Trophoblast cell (in vitro differentiated cells and primary cell): ENCODE results near the gene UNC80.

ENCODE experiments used
- DNase-seq, 2 donors: peaks; one replicate each; pipeline ENCODE4 v3.0.0-alpha.2; 2016
- H2AFZ ChIP-seq: 2 replicates; pipeline ENCODE4 v1.6.1; 2013; ENCODE audit warnings: low read length, moderate library complexity, mild to moderate bottlenecking; ENCODE audit not compliant: insufficient read depth, poor library complexity
- H2AK5ac ChIP-seq: 2 replicates; pipeline ENCODE4 v1.6.1; 2013; ENCODE audit warnings: mild to moderate bottlenecking, low read length
- H2BK120ac ChIP-seq: 2 replicates; pipeline ENCODE4 v1.6.1; 2013; ENCODE audit warnings: low read length, mild to moderate bottlenecking, moderate library complexity; ENCODE audit not compliant: insufficient read depth, poor library complexity
- H2BK12ac ChIP-seq: 2 replicates; pipeline ENCODE4 v1.6.1; 2013; ENCODE audit warnings: mild to moderate bottlenecking, low read length, moderate library complexity
- H2BK5ac ChIP-seq: 2 replicates; pipeline ENCODE4 v1.6.1; 2013; ENCODE audit warnings: low read length, low read depth, moderate library complexity, mild to moderate bottlenecking; ENCODE audit not compliant: poor library complexity
- H3K14ac ChIP-seq: 2 replicates; pipeline ENCODE4 v1.6.1; 2013; ENCODE audit warnings: mild to moderate bottlenecking, low read length
- H3K18ac ChIP-seq: 2 replicates; pipeline ENCODE4 v1.6.1; 2013; ENCODE audit warnings: mild to moderate bottlenecking, low read length
- H3K23ac ChIP-seq: 2 replicates; pipeline ENCODE4 v1.6.1; 2013; ENCODE audit warnings: low read length
- H3K27ac ChIP-seq: 2 replicates; pipeline ENCODE4 v1.5.1; 2013; ENCODE audit warnings: low read depth, mild to moderate bottlenecking, inconsistent platforms, low read length, moderate library complexity
- H3K27me3 ChIP-seq: 2 replicates; pipeline ENCODE4 v1.6.1; 2013; ENCODE audit warnings: inconsistent platforms, mild to moderate bottlenecking, low read length, moderate library complexity; ENCODE audit not compliant: insufficient read depth
- H3K36me3 ChIP-seq, 2 experiments: 1 replicate in 1 of 2; 2 replicates in 1 of 2; pipeline ENCODE4 v1.6.1; 2013; ENCODE audit warnings: low read length in 2 of 2, mild to moderate bottlenecking in 2 of 2, moderate library complexity in 1 of 2; ENCODE audit not compliant: insufficient read depth in 2 of 2, control insufficient read depth in 1 of 2
- H3K4ac ChIP-seq: 2 replicates; pipeline ENCODE4 v1.6.1; 2013; ENCODE audit warnings: low read depth, mild to moderate bottlenecking, low read length, moderate library complexity
- H3K4me1 ChIP-seq, 2 experiments: 1 replicate in 1 of 2; 2 replicates in 1 of 2; pipeline ENCODE4 v1.6.1; 2013; ENCODE audit warnings: low read length in 2 of 2, mild to moderate bottlenecking in 2 of 2, moderate library complexity in 1 of 2; ENCODE audit not compliant: insufficient read depth in 2 of 2, control insufficient read depth in 1 of 2
- H3K4me2 ChIP-seq: 2 replicates; pipeline ENCODE4 v1.6.1; 2013; ENCODE audit warnings: inconsistent platforms, mild to moderate bottlenecking, low read length, moderate library complexity
- H3K4me3 ChIP-seq: 2 replicates; pipeline ENCODE4 v1.5.1; 2013; ENCODE audit warnings: mild to moderate bottlenecking, low read depth, low read length, inconsistent platforms
- H3K79me1 ChIP-seq: one replicate; pipeline ENCODE4 v1.6.1; 2013; ENCODE audit warnings: low read length
- H3K79me2 ChIP-seq: 2 replicates; pipeline ENCODE4 v1.6.1; 2013; ENCODE audit warnings: low read length, mild to moderate bottlenecking; ENCODE audit not compliant: control insufficient read depth, insufficient read depth, poor library complexity
- H3K9ac ChIP-seq: 2 replicates; pipeline ENCODE4 v1.6.1; 2013; ENCODE audit warnings: mild to moderate bottlenecking, low read length
- H3K9me3 ChIP-seq: 2 replicates; pipeline ENCODE4 v1.6.1; 2013; ENCODE audit warnings: low read depth, mild to moderate bottlenecking, control low read depth, inconsistent platforms, low read length; ENCODE audit not compliant: insufficient read depth
- H4K12ac ChIP-seq: 2 replicates; pipeline ENCODE4 v1.6.1; 2013; ENCODE audit warnings: low read depth, mild to moderate bottlenecking, low read length, moderate library complexity
- H4K8ac ChIP-seq: 2 replicates; pipeline ENCODE4 v1.6.1; 2013; ENCODE audit warnings: low read depth, mild to moderate bottlenecking, low read length, moderate library complexity
- H4K91ac ChIP-seq: one replicate; pipeline ENCODE4 v1.6.1; 2013; ENCODE audit warnings: low read depth, mild to moderate bottlenecking, low read length, moderate library complexity
- WGBS: extraction: QIAGEN DNeasy Blood & Tissue Kit; methylation state at CpG from one replicate; pipeline ENCODE4 v1.1.7; 2013; ENCODE audit warnings: missing lambda C conversion rate; ENCODE audit not compliant: insufficient read length, insufficient coverage; ENCODE audit errors: extremely low coverage; 5-methylcytosine and 5-hydroxymethylcytosine counted together

Gene UNC80

DNA sequence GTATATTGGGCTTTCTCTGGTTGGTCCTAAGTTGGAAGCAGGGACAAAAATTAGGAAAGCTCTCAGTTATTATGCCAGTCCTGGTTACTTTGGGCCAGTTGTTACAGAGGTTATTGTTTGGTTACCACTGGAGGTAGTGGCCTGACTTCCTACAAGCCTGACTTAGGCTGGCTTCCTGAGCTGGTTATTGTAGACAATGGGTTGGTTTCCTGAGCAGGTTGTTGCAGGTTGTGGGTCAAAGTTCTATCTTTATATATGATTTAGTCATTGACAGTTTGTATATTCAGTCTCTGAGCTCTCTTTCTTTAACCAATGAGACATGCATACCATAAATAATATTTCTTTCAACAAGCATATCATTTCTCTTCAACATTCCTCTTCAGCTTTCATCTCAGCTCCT, 172.1 kb downstream of the UNC80 start:
- no peak overlapping the region for H3K4me2 ChIP-seq
- no peak overlapping the region for H3K23ac ChIP-seq
- H3K4me1 ChIP-seq: no peaks in the 10 kb centered on the region
- H2BK5ac ChIP-seq: no peak overlapping the region
- H2BK120ac ChIP-seq: no peak overlapping the region
- no peak overlapping the region for H2AFZ ChIP-seq
- DNase-seq: no peak
- H3K18ac ChIP-seq: no peak overlapping the region
- H3K27ac ChIP-seq: no peak overlapping the region
- H3K36me3 ChIP-seq: no peaks in the 10 kb centered on the region
- no peak overlapping the region for H2BK12ac ChIP-seq
- no peaks in the 10 kb centered on the region for H3K79me1 ChIP-seq
- no peak overlapping the region for H2AK5ac ChIP-seq
- H4K91ac ChIP-seq: no peak overlapping the region
- no peaks in the 10 kb centered on the region for H3K9me3 ChIP-seq
- H3K4me3 ChIP-seq: no peak overlapping the region
- no peaks in the 10 kb centered on the region for H3K27me3 ChIP-seq
- no peak overlapping the region for H4K8ac ChIP-seq
- H3K14ac ChIP-seq: no peak overlapping the region
- no peak overlapping the region for H3K9ac ChIP-seq
- H4K12ac ChIP-seq: no peak overlapping the region
- H3K4ac ChIP-seq: no peak overlapping the region
- H3K79me2 ChIP-seq: no peaks in the 10 kb centered on the region

DNA sequence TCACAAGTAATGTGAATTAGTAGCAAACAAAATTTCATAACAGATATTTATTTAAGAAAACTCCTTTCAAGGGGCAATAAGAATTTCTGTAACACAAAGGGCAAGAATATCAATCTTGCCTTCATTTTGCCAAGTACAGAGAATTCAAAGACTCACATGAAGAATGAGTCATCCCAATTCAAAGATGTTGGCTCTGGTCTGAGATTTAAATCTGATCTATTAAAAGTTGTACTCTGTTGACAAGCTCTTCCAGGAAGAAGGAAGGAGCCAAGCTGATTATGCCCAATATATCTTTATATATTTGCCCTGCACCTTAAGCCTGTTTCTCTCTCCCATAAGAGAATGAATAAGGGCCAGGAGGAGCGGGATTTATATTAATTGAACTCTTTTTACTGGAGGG, 174.9 kb downstream of the UNC80 start:
- WGBS: no CpG with 5 or more reads among the region's 1 CpG
- Histone ChIP-seq H2AFZ (no peak overlapping the region), H3K18ac (no peak overlapping the region), H4K12ac (no peak overlapping the region), H3K4me1 (no peaks in the 10 kb centered on the region), H3K9ac (no peak overlapping the region), H2AK5ac (no peak overlapping the region), H3K4ac (no peak overlapping the region), H4K91ac (no peak overlapping the region), H3K27ac (no peak overlapping the region), H3K14ac (no peak overlapping the region), H4K8ac (no peak overlapping the region), H2BK5ac (no peak overlapping the region), H2BK120ac (no peak overlapping the region), H3K27me3 (no peaks in the 10 kb centered on the region), H3K36me3 (no peaks in the 10 kb centered on the region), H3K23ac (no peak overlapping the region), H2BK12ac (no peak overlapping the region), H3K79me2 (no peaks in the 10 kb centered on the region), H3K79me1 (no peaks in the 10 kb centered on the region), H3K9me3 (no peaks in the 10 kb centered on the region), H3K4me2 (no peak overlapping the region), H3K4me3 (no peak overlapping the region)
- no peak for DNase-seq

DNA sequence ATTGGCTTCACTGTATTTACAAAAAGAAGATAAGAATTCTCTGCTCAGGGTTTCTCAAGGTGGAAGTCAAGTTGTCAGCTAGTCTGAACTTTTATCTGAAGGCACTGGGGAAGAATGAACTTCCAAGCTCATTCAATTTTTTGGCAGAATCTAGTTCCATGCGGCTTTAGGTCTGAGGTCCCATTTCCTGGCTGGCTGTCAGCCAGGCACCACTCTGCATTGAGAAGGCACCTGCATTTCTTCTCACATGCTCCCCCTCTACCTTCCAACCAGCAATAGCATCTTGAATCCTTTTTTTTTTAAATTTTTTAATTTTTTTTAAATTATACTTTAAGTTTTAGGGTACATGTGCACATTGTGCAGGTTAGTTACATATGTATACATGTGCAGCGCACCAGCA, 184.6 kb downstream of the UNC80 start:
- Histone ChIP-seq H2AFZ (no peak overlapping the region), H4K91ac (no peak overlapping the region), H3K18ac (no peak overlapping the region), H2BK5ac (no peak overlapping the region), H3K79me1 (no peaks in the 10 kb centered on the region), H3K14ac (no peak overlapping the region), H2BK120ac (no peak overlapping the region), H3K4ac (no peak overlapping the region), H3K27ac (no peak overlapping the region), H4K8ac (no peak overlapping the region), H3K9ac (no peak overlapping the region), H3K27me3 (no peaks in the 10 kb centered on the region), H3K9me3 (no peaks in the 10 kb centered on the region), H2BK12ac (no peak overlapping the region), H3K36me3 (no peaks in the 10 kb centered on the region), H4K12ac (no peak overlapping the region), H2AK5ac (no peak overlapping the region), H3K4me2 (no peak overlapping the region), H3K4me3 (no peak overlapping the region), H3K23ac (no peak overlapping the region), H3K79me2 (no peaks in the 10 kb centered on the region), H3K4me1 (peaks cover 0 to 3% of the 10 kb centered on the region in 2 experiments)
- WGBS: no CpG with 5 or more reads among the region's 2 CpGs
- DNase-seq: no peak

DNA sequence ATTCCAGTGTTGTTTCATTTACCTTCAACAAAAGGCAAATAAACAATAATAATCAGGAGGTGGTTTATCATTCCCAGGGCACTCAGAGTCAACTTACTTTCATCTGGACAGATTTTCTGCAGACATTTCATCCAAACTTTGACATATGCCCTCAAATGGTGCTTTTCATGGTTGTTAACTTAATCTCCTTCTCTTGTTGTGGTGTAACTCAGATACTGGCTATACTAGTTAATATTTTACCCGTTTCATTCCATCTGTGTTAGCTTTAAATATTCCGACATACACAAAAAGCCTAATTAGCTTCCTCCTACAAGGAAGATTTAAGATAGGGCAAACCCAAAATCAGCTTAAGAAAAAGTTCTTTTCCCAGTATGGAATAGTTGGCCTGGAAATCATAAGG, 186.4 kb downstream of the UNC80 start:
- Histone ChIP-seq H4K12ac (no peak overlapping the region), H3K18ac (no peak overlapping the region), H2BK5ac (no peak overlapping the region), H2AFZ (no peak overlapping the region), H3K27ac (no peak overlapping the region), H3K4me2 (no peak overlapping the region), H3K79me2 (no peaks in the 10 kb centered on the region), H4K8ac (no peak overlapping the region), H3K27me3 (no peaks in the 10 kb centered on the region), H3K23ac (no peak overlapping the region), H2BK120ac (no peak overlapping the region), H3K9me3 (no peaks in the 10 kb centered on the region), H2BK12ac (no peak overlapping the region), H3K9ac (no peak overlapping the region), H3K36me3 (no peaks in the 10 kb centered on the region), H3K4me1 (peaks cover 0 to 3% of the 10 kb centered on the region in 2 experiments), H3K79me1 (no peaks in the 10 kb centered on the region), H3K4me3 (no peak overlapping the region), H4K91ac (no peak overlapping the region), H2AK5ac (no peak overlapping the region), H3K14ac (no peak overlapping the region), H3K4ac (no peak overlapping the region)
- DNase-seq: no peak
- WGBS: no CpG with 5 or more reads among the region's 2 CpGs
